Stimulated activated CD8-positive, alpha-beta memory T cell treated with anti-CD3 and anti-CD28 coated beads, Interleukin-2, amount 100 ng/mL, for 48 hours (primary cell): Measurements from ENCODE around the gene PCDHGB2.
"Not testable (repeated sequence)": the region's sequence is repeated elsewhere in the genome, so short reads cannot be mapped to it uniquely, and the experiment has no call there.

Experiments
- DNase-seq, 2 donors: peaks; one replicate each; pipeline ENCODE4 v3.0.0-alpha.2; 2020; ENCODE audit warnings: low read depth in 2 of 2

Gene PCDHGB2

DNA sequence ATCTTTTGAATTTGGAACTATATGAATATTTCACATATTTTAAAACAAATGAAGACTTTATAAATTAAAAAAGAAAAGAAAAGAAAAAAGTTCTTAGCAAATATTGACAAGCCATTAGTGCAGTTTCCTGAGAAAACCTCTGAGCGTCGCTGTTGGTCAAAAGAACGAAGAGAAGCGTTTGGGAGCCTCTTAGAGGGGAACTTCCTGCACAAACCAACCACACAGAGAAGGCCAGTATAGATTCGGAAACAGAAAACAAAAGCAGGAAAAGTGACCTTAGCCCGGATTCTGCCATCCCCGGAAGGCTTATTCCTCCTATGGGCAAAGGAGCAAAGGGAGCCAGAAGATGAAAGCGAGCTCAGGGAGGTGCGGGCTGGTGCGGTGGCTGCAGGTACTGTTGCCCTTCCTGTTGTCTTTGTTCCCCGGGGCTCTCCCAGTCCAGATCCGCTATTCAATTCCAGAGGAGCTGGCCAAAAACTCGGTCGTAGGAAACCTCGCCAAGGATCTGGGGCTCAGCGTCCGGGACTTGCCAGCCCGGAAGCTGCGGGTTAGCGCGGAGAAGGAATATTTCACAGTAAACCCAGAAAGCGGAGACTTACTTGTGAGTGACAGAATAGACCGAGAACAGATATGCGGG, at the start of gene PCDHGB2:
PCDHGB2 (plus strand) TSS at position 205 of the 637 bp plus-strand sequence; CDS start at position 347, 142 bp downstream.
- no peak for DNase-seq

DNA sequence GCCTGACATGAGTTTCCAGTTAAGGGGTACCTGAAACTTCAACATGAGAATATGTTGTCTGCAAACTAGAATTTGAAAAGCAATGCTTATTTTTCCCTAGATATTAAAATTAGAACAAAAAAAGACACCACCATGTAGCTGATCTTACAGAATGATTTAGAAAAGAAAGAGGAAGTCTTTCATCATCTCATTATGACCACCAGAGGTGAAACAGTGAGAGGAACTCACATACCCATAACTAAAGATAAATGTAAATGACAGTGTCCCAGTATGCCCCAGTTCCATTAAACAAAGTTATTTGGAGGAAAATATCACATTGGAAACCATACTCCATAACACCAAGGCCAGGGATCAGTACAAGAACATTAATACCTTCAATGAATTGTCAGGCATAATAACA, 46.1 kb upstream of the PCDHGB2 start:
- DNase-seq: no peak

DNA sequence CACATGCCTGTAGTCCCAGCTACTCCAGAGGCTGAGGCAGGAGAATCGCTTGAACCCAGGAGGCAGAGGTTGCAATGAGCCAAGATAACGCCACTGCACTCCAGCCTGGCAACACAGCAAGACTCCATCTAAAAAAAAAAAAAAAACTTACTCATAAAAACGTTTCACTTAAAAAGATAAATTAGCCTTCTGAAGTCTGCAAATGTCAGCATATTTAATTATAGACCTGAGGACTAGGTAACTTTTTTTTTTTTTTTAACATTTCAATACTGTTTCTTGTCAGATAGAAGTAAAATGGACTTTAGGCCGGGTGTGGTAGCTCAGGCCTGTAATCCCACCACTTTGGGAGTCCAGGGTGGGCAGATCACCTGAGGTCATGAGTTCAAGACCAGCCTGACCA, 42.8 kb upstream of the PCDHGB2 start:
- DNase-seq: not testable (repeated sequence)

DNA sequence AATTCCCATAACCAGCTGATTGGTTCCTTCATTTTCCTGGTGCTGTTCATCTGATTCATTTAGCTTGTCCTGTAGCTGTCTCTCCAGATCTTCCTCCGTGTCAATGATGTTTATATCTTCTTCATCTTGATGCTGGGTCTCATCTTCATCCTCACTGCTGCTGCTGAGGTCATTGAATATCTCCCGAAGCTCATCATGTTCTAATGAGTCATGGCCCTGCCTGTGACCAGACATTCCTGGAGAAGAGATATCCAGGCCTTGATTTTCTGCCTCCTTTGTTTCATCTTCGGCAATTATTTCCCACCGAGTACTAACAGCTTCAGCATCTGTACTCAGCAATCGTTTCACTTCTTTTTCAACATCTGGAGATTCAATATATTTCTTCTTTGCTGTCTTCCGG, 40.6 kb upstream of the PCDHGB2 start:
- DNase-seq: no peak

DNA sequence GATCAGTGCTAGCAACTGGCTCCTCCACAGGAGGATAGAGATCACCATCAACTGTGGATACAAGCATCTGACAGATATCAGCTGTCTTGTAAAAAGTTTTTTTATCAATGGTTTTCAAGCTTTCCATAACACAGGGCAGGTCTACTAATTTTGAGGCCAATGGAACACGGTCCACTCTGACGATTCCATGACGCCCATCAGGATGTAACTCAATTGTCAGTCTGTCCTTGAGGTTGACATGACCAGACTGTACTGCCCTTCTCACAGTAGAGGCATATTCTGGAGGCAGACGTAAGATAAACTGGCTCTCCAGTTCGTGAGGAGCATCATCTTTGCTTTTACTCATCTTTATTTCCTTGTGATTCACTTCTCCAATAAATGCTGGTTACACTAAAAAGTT, 40.1 kb upstream of the PCDHGB2 start:
- DNase-seq: no peak

DNA sequence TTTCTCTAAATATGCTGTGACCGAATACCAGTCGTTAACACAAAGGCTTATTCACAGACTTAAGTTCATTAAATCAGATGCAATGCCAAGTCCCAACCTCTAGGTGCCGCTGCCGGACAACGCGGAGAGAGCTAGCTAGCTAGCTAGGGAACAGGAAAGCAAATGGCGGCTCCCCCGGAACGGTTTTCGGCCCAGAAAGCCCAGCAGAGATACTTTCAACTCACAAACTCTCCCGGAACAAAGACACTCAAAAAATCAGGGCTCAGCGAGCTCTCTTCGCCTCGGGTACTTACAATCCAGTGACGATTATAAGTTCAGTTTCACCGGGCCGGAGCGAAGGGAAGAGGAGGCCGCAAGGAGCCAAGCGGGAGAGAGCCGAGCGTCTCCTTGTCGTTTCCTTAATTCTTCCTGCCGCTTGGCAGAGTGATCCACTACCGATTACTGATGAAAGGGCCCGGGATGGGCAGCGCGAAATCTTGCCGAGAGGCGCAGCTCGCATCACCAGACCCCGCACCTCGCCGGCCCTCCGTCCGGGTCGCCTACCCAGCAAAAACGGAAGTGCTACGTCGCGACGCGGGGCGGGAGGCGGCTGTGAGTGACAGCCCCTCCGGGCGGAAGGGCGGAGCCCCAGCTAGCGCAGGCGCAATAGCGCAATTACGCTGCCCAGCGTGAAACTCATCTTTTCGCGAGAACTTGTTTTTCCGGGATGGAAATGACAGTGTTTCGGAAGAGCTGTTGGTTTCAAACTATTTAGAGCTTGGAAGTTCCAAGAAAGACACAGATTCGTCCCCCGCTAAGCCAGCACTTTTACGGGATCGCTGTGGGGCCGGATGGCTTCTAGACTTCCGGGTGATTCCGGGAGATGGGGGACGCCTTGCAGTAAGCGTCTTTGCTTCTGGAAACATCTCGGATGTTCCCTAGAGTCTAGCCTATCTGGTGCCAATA, 39.3 kb upstream of the PCDHGB2 start, which contains the start of gene TAF7:
TAF7 (minus strand) TSS at position 560 of the 945 bp plus-strand sequence. CDS start 740 bp downstream, outside the sequence.
- DNase-seq: peak; percentile 87

DNA sequence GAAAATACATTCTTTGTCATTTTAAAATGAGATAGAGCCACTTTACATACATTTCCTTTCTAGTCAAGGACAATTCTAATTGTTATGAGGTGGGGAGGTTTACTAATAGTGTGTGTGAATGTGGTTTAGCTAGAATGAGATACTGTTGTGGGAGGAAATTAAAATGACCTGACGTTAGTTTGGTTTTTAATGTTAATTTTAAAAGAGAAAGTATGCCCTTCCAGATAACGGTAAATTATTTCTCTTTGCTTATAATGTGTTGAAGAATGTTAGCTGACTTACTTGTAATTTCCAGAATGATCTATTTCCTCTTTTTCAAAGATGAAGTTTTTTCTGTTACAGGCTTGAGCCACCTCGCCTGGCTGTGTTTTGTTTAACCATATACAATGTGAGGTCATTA, 37.5 kb upstream of the PCDHGB2 start:
- DNase-seq: no peak

DNA sequence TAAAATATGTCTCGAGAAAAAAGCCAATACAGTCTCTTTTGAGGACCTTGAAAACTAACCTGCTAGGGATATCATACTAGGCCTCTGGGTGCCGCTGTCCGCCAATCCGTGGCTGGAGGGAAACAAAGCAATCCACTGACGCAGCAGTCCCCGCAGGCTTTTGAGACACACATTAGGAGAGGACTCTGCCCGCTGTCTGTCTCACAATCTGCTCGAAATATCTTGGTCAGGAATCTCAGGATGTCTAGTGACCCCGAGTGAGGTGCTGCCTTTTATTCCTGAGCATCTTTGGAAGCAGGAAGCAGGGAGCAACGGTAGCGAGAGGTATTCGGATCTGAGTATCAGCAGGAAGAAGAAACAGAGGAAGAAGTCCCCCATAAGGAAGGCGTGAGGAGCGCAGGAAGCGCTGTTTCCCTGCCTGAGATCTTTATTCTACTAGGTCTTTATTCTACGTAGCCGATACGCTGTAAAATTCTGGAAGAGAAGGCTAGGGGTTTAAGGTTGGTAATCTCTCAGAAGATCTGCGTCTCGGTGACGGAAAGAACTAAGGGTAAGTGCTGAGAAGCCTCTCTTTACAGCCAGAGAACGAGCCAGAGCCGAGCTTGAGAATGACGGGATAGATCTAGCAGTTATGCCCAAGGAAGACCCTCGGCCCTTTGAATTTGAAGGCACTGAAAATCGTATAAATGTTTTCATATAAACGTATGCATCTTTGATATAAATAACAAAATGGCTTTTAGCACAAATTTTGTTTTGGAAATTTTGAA, 33.5 kb upstream of the PCDHGB2 start:
- DNase-seq: peak; percentile 31 to 48

DNA sequence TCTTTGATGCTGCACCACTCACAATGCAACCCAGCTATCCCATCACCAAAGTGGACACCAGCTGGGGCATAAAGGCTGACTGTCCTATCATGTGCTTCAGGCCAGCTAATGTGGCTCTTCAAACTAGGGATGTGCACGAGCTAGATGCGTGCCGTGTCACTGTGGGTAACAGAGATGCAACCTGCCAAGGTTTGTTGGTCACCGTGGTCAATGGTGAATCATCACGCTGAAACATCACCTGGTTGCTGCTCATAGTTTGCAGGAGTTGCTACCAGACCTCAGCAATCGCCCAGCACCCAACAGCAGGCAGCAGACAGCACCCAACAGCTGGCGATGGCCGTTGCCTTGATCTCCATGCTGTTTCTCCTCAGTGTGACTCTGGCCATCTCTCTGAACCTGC, 31.6 kb upstream of the PCDHGB2 start:
- no peak for DNase-seq

DNA sequence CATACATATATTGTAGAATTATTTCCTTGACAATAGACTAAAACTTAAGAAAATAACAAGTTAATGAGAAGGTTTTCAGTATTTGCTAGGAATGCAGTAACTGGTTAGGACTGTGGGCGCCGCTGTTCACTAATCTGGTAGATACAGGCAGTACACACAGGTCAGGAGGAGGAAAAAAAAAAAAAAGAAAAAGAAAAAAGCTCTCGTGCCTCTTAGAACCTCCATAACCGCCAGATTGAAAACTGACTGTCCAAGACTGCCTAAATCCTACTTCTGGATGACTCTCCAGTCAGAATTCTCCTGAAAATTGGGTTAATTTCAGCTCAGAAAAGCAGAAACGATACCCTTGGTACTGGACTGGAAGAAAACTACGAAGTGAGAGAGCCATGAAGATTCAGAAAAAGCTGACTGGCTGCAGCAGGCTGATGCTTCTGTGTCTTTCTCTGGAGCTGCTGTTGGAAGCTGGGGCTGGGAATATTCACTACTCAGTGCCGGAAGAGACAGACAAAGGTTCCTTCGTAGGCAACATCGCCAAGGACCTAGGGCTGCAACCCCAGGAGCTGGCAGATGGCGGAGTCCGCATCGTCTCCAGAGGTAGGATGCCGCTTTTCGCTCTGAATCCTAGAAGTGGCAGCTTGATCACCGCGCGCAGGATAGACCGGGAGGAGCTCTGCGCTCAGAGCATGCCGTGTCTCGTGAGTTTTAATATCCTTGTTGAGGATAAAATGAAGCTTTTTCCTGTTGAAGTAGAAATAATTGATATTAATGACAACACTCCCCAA, 29.3 kb upstream of the PCDHGB2 start, which contains the start of gene PCDHGA1:
PCDHGA1 (plus strand) TSS at position 216 of the 782 bp plus-strand sequence.
- no peak for DNase-seq

DNA sequence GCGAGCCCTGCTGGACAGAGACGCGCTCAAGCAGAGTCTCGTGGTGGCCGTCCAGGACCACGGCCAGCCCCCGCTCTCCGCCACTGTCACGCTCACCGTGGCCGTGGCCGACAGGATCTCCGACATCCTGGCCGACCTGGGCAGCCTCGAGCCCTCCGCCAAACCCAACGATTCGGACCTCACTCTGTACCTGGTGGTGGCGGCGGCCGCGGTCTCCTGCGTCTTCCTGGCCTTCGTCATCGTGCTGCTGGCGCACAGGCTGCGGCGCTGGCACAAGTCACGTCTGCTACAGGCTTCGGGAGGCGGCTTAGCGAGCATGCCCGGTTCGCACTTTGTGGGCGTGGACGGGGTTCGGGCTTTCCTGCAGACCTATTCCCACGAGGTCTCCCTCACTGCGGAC, 27.2 kb upstream of the PCDHGB2 start:
- DNase-seq: not testable (repeated sequence)

DNA sequence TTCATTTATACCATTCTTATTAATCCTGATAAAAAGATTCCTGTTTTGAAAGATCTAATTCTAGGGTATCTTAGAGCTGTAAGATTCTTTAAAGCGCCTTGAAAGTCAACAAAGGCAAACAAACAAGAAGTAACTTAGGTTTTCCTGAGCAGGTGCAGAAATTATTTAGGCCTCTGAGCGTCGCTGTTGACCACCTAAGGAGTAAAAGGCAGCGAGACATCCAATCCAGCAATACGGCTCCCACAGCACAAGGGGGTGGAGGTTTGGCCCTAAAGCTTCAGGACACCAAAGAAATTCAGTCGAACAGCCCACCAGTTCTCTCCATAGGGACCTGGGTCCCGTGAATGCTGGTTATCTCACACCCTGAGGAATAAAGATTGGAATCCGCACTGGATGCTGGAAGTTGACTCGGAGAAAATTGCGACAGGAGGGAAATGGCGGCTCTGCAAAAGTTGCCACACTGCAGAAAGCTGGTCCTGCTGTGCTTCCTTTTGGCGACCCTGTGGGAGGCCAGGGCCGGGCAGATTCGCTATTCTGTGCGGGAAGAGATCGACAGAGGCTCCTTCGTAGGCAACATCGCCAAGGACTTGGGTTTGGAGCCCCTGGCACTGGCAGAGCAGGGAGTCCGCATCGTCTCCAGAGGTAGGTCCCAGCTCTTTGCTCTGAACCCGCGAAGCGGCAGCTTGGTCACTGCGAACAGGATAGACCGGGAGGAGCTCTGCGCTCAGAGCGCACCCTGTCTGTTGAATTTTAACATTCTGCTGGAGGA, 21.1 kb upstream of the PCDHGB2 start, which contains the start of gene PCDHGA2:
PCDHGA2 (plus strand) TSS at position 223 of the 769 bp plus-strand sequence.
- no peak for DNase-seq

DNA sequence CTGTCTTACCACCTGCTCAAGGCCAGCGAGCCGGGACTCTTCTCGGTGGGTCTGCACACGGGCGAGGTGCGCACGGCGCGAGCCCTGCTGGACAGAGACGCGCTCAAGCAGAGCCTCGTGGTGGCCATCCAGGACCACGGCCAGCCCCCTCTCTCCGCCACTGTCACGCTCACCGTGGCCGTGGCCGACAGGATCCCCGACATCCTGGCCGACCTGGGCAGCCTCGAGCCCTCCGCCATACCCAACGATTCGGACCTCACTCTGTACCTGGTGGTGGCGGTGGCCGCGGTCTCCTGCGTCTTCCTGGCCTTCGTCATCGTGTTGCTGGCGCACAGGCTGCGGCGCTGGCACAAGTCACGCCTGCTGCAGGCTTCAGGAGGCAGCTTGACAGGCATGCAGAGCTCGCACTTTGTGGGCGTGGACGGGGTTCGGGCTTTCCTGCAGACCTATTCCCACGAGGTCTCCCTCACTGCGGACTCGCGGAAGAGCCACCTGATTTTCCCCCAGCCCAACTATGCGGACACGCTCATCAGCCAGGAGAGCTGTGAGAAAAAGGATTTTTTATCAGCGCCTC, 18.9 kb upstream of the PCDHGB2 start:
- DNase-seq: not testable (repeated sequence)

DNA sequence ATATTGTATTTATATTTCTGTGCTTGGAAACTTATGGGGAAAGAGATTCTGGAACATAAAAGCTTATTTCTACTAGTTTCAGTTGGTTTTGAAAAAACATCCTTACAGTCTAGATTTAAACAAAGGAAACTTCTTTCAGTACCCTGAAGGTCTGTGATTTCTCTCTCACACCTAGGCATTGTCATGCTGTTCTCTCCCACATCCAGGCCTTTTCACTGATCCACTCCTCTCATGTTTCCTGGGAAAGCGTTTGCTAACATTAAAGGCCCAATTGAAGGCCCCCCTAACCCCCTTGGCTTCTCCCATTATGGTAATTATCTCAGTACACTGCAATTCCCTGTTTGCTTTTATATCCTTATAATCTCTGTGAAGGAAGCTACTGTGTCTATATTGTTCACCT, 17.0 kb upstream of the PCDHGB2 start:
- DNase-seq: no peak

DNA sequence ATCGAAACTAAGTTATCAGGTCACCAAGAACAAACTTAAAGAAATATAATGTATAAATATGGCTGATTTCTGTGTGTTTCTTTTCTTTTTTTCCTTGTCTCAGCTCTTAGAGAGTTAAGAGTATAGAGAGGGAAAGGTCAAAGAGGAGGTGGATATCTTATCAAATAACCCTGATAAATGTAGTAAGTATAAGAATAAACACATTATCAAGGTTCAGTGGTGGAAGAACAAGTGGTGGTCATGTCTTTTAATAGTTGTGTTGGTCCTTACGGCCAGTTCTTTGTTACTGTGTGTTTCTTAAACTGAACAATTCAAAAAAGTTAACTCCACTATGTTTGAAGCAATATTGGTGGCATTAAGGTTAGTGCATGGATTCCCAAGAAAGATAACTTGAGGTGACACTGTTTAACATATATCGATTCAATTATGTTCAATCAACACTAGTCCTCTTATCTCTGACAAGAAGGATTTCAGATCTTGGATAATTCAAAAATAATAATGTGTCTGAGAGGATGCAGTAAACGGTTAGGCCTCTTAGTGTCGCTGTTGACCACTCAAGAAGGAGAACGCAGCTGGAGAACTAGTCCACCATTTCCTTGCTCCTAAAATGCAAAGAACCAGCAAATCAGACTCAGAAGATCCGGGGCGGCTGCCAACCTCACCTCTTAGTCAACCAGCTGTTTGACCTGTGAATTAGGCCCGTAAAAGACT, 16.4 kb upstream of the PCDHGB2 start, which contains the start of gene PCDHGA3:
PCDHGA3 (plus strand) TSS at position 588 of the 711 bp plus-strand sequence. CDS start 205 bp downstream, outside the sequence.
- no peak for DNase-seq

DNA sequence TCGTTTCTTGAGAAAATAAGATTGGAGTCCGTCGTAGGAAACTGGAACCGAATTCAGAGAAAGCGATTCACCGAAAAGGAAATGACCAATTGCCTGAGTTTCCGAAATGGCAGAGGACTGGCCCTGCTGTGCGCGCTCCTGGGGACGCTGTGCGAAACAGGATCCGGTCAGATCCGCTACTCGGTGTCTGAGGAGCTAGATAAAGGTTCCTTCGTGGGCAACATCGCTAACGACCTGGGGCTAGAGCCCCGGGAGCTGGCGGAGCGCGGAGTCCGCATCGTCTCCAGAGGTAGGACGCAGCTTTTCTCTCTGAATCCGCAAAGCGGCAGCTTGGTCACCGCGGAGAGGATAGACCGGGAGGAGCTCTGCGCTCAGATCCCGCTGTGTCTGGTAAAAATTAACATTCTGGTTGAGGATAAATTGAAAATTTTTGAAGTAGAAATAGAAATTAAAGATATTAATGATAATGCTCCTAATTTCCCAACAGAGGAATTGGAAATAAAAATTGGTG, 15.8 kb upstream of the PCDHGB2 start:
- no peak for DNase-seq

DNA sequence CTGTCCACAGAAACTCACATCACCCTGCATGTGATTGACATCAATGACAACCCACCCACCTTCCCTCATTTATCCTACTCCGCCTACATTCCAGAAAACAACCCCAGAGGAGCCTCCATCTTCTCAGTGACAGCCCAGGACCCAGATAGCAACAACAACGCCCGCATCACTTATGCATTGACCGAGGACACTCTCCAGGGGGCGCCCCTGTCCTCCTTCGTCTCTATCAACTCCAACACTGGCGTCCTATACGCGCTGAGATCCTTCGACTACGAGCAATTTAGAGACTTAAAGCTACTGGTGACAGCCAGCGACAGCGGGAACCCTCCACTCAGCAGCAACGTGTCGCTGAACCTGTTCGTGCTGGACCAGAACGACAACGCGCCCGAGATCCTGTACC, 14.5 kb upstream of the PCDHGB2 start:
- no peak for DNase-seq

DNA sequence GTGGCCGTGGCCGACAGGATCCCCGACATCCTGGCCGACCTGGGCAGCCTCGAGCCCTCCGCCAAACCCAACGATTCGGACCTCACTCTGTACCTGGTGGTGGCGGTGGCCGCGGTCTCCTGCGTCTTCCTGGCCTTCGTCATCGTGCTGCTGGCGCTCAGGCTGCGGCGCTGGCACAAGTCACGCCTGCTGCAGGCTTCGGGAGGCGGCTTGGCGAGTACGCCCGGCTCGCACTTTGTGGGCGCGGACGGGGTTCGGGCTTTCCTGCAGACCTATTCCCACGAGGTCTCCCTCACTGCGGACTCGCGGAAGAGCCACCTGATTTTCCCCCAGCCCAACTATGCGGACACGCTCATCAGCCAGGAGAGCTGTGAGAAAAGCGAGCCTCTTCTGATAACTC, 13.8 kb upstream of the PCDHGB2 start:
- DNase-seq: not testable (repeated sequence)
